ENCODE results near the gene CPNE8.
A peak's percentile ranks its signal among the peaks of the same experiment; 100 is the strongest.

The CPNE8 gene

GRCh38 chr12:38728894-38729293, 176.5 kb downstream of the CPNE8 start:
- no peak for DNase-seq (ENCODE audit: low spot score)

- no peak for DNase-seq (ENCODE audit: low spot score)
Observed at GRCh38 chr12:38721611-38722252, 183.7 kb downstream of the CPNE8 start.

- no peak for DNase-seq (ENCODE audit: low spot score)
Observed at GRCh38 chr12:38720661-38721060, 184.7 kb downstream of the CPNE8 start.

DNA sequence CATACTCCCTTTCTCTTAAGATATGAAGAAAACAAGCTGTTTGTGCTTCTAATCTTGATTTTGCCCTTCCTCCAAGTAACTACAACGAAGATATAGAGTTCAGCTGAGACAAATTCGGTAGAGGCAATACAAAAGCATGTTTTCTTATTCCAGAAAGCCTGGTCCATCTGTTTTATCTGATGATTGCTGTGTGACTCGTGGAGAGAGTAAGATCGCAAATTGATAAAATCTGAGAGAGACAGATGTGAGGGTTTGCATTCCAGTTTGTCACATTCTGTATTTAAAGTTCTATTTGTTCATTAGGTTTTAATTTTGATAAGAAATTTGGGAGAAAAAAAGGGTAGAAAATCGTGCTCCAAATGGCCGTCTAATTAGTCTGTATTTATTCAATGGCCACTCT, 192.1 kb downstream of the CPNE8 start:
- DNase-seq (ENCODE audit: low spot score) = no peak

- DNase-seq (ENCODE audit: low spot score) = no peak
Observed at GRCh38 chr12:38711054-38711453, 194.3 kb downstream of the CPNE8 start.

DNA sequence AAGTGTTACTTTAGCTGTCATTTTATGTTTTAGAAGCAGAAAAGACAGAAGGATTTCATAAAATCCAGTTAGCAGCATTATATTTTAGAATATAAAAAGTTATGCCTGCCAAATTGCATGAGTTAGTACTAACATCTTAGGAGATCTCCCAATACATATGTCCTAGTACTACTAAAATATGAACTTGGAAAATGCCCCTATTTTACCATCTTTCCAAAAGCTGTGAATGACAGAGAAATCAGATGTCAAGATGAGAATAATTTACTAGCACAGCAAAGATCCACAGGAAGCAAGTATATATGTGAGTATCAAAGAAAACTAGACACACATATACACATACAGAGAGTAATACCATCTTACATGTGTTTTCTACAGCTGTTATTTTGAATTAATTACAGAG, 196.9 kb downstream of the CPNE8 start:
- DNase-seq (ENCODE audit: low spot score) = no peak

DNA sequence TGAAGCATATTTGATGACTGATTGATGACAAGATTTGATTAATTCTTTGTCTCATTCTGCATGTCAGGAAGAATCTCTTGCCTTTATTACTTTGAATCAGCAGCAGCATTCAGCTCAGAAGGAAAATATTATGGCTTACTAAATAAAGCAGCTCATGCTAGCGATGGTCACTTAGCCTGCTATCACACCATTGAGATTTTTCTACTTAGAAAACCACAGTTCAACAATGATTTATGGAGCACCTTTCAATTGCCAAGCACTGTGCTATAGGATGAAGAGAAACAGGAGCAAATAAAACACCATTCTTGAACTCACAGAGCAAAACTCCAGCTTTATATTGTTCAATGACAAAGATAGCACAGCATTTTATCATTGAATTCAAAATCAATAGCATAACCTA, 197.7 kb downstream of the CPNE8 start:
- no peak for DNase-seq (ENCODE audit: low spot score)

- DNase-seq (ENCODE audit: low spot score) = no peak
Observed at GRCh38 chr12:38697289-38697688, 208.1 kb downstream of the CPNE8 start.

GRCh38 chr12:38695057-38695456, 210.3 kb downstream of the CPNE8 start:
- no peak for DNase-seq (ENCODE audit: low spot score)

GRCh38 chr12:38691164-38691563, 214.2 kb downstream of the CPNE8 start:
- DNase-seq (ENCODE audit: low spot score) = no peak

GRCh38 chr12:38690646-38691045, 214.7 kb downstream of the CPNE8 start:
- DNase-seq (ENCODE audit: low spot score) = no peak

DNA sequence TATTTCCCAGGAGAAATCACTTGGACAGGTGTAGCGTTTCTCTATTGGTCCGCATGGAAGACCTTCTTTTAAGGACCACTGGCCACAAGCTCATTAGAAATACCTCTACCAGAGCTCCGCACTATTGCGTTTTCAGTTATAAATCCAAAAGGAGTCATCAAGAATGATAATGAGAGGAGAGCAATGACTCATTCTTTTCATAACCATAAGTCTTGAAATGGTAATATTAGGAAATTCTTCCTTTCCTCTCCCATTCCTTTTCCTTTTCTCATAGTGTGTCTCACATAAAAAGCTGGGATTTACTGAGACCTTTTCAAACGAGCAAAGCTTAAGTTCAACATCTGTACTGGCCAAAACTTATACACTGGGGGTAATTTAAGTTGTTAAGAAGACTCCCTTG, 215.7 kb downstream of the CPNE8 start:
- DNase-seq (ENCODE audit: low spot score) = no peak

DNA sequence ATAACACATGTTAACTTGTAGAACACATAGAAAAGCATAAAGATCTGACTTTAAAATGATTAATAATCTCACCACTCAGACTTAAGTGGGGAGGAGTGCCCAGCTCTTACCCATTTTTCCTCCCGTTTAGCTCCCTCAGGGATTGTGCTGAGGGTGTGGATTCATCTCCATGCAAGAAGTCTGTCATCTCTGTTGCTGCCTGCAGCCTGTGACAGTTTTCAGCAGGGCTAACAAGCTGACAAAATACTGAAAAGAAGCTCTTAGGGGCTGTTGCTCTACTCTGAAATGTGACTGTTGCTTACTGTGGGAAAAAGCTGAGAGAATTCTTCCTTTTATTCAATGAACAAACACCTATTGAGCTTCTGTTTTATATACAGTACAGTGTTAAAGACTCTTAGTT, 216.2 kb downstream of the CPNE8 start:
- DNase-seq (ENCODE audit: low spot score) = peak; percentile 8

- peak; percentile 17 for DNase-seq (ENCODE audit: low spot score)
Observed at GRCh38 chr12:38682521-38682920, 222.9 kb downstream of the CPNE8 start.

DNA sequence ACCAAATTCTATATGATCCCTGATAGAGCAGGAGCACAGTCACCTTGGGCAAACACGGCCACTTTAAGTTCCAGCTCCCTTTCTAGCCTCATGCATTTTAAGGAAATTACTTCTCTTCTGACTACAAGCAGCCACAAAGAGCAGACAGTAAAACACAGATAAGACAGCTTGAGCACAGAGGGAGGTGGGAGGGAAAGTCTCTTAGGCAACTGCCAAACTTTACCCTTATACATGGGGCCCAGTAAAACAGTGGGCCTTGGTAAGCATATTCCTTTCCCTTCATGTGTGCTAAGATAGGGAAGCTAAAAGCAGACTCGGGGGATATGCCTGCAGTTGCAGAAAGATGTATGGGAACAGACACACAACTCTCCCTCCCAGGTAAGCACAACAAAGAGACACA, 235.9 kb downstream of the CPNE8 start:
- peak; percentile 7 for DNase-seq (ENCODE audit: low spot score)

DNA sequence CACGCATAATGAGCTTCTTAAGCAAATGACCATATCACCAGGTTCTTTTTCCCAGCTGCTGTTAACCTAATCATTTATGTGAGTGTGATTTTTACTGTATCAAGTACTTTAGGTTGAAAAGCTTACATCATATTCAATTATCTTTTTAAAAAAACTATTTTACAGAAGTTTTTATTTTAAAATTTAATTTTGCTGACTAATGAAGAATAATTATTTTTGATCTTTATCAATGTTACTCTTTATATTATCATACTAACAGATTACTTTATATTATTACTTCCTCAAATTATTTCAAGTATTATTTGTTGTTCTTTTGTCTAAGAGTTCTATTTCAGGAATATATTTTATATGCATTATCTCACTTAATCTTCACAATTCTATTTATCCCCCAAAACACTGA, 236.3 kb downstream of the CPNE8 start:
- no peak for DNase-seq (ENCODE audit: low spot score)

- DNase-seq (ENCODE audit: low spot score) = no peak
Observed at GRCh38 chr12:38666425-38666824, 239.0 kb downstream of the CPNE8 start.

GRCh38 chr12:38664661-38665269, 240.6 kb downstream of the CPNE8 start:
- DNase-seq (ENCODE audit: low spot score) = no peak

GRCh38 chr12:38662829-38663228, 242.6 kb downstream of the CPNE8 start:
- no peak for DNase-seq (ENCODE audit: low spot score)

DNA sequence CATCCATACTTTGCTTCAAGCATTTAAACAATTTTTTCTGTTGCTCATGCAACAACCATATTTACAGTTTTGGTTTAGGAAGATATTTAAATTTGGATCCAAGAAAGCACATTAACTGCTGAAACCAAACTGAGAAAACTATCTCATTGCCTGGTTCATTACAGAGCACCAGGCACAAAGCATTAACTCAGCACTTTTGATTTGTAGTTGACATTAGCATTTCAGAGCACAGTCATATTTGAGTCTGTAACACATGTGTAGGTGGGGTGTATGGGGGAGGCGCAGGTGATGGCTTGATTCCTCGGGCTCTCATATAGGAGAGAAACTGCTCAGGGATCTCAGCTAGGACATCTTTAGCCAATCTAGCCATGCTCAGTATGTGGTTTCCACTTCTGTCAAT, 251.7 kb downstream of the CPNE8 start:
- DNase-seq (ENCODE audit: low spot score) = no peak

GRCh38 chr12:38648813-38649212, 256.6 kb downstream of the CPNE8 start:
- DNase-seq (ENCODE audit: low spot score) = no peak

DNA sequence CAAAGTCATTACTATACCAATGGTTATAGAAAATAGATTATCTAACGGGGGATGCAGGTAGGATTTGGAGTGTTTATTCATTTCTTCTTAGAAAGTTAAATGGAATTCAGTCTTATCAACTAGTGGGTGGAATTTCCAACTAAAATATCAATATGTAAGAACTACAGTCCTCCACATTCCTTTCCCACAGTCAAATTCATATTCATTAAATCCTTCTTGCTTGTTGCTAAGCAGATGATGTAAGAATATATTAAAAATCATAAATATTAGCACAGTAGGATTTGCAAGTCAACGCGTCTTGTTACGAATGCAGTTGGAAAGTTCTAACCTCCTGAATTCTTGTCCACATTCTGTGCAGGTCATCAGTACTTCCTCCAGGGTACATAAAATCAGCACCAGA, 259.2 kb downstream of the CPNE8 start:
- no peak for DNase-seq (ENCODE audit: low spot score)

DNA sequence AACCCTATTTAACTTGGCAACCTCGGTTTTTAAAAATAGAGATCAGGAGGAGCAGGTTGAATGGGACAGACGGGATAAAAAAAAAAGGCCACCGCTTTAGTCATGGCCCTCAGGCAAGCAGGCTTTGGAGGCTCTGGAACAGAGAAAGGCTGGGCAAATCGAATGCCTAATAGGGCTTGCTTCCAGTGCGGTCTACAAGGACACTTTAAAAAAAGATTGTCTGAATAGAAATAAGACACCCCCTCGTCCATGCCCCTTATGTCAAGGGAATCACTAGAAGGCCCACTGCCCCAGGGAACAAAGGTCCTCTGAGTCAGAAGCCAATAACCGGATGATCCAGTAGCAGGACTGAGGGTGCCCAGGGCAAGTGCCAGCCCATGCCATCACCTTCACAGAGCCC, 265.8 kb downstream of the CPNE8 start:
- no peak for DNase-seq (ENCODE audit: low spot score)

- no peak for DNase-seq (ENCODE audit: low spot score)
Observed at GRCh38 chr12:38638401-38638800, 267.0 kb downstream of the CPNE8 start.

All from Ammon's horn (tissue), 1 donor.